K562 (cell line): Measurements from ENCODE around the gene TRIM33. TPM values are rescaled to one million over a fixed set of nuclear protein-coding genes. Genes with fewer than 3 reads are reported as not detected.

Experiments used
- ATAC-seq: fragments of 200-7000 bp; cut with Tn5 transposase; 3 replicates; pipeline ENCODE4 v1.9.1; 2020; ENCODE audit warnings: moderate library complexity
- BruUV-seq: library from RNA; stranded (reverse); fragments of 400-500 nt; replicated peaks from 2 replicates; lab custom pipeline; 2021; lab: Mats Ljungman, UMichigan
- CTCF ChIA-PET: fragments of 300-600 bp; formaldehyde crosslinking; extraction: SDS; loops from one replicate; lab custom pipeline; 2021; ENCODE audit warnings: low intra/inter-chr PET ratio; lab: Yijun Ruan, JAX
- POLR2A ChIA-PET: fragments of 300-600, 350-650 bp; sonication (Branson Sonifier 250); formaldehyde crosslinking; extraction: SDS; loops from one replicate; lab custom pipeline; 2021; ENCODE audit warnings: antibody characterized with exemption, inconsistent platforms; lab: Yijun Ruan, JAX
- DNase-seq, 4 experiments: peaks; one replicate each; pipeline versions ENCODE4 v3.0.0 to v3.0.0-alpha.2; 2011 to 2018; ENCODE audit warnings: low spot score in 3 of 4, mixed read lengths in 3 of 4; ENCODE audit errors: extremely low read depth in 1 of 4
- FAIRE-seq: peaks from 2 replicates; lab custom pipeline; 2011; peaks lifted over from hg19 to GRCh38; lab: Jason Lieb, UNC
- H2AFZ ChIP-seq: 2 replicates; pipeline ENCODE4 v1.6.0; 2011; ENCODE audit warnings: low read depth, low read length, control low read depth, inconsistent platforms
- H3K27ac ChIP-seq: fragments of 200-600 bp; 3 replicates; pipeline ENCODE4 v1.8.0; 2011; ENCODE audit warnings: low read depth, mild to moderate bottlenecking, control low read depth, inconsistent platforms, low read length, moderate library complexity, mixed read lengths; ENCODE audit errors: extremely low read depth
- H3K27me3 ChIP-seq, 2 experiments: fragments of 300-600 bp in 1 of 2; 2 replicates in 1 of 2; 3 replicates in 1 of 2; pipeline versions ENCODE4 v1.6.0 to v1.8.0; 2011; ENCODE audit warnings: inconsistent platforms in 2 of 2, low read length in 2 of 2, mild to moderate bottlenecking in 1 of 2, mixed read lengths in 1 of 2, moderate library complexity in 1 of 2; ENCODE audit not compliant: control insufficient read depth in 2 of 2, insufficient read depth in 2 of 2
- H3K36me3 ChIP-seq: fragments of 300-600 bp; 3 replicates; pipeline ENCODE4 v1.8.0; 2011; ENCODE audit warnings: mild to moderate bottlenecking, low read length, inconsistent platforms; ENCODE audit not compliant: control insufficient read depth, insufficient read depth
- H3K4me1 ChIP-seq, 2 experiments: fragments of 200-600 bp in 1 of 2; replicated peaks in 1 of 2; 2 replicates in 1 of 2; 3 replicates in 1 of 2; pipeline versions ENCODE4 v1.5.1 to v1.8.0; 2011; ENCODE audit warnings: inconsistent platforms in 2 of 2, low read length in 2 of 2, mild to moderate bottlenecking in 1 of 2, mixed read lengths in 1 of 2, moderate library complexity in 1 of 2; ENCODE audit not compliant: control insufficient read depth in 2 of 2, insufficient read depth in 2 of 2
- H3K4me2 ChIP-seq: 2 replicates; pipeline ENCODE4 v1.6.1; 2011; ENCODE audit warnings: low read length, control low read depth, inconsistent platforms, mixed read lengths; ENCODE audit not compliant: insufficient read depth
- H3K4me3 ChIP-seq: fragments of 200-600 bp; sonication (generic), shearing (Covaris generic); 2 replicates; pipeline ENCODE4 v1.5.1; 2016; ENCODE audit warnings: control low read depth, inconsistent platforms
- H3K79me2 ChIP-seq: fragments of 200-600 bp; 3 replicates; pipeline ENCODE4 v1.8.0; 2011; ENCODE audit warnings: low read length, inconsistent platforms; ENCODE audit not compliant: control insufficient read depth, insufficient read depth
- H3K9ac ChIP-seq, 2 experiments: 2 replicates each; pipeline versions ENCODE4 v1.6.0 to v1.6.1; 2011; ENCODE audit warnings: low read depth in 2 of 2, low read length in 2 of 2, control low read depth in 1 of 2, inconsistent platforms in 1 of 2, mild to moderate bottlenecking in 1 of 2, mixed read lengths in 1 of 2; ENCODE audit not compliant: insufficient read depth in 1 of 2
- H3K9me1 ChIP-seq: one replicate; pipeline ENCODE4 v1.6.0; 2011; ENCODE audit warnings: inconsistent platforms, mild to moderate bottlenecking, low read length, moderate library complexity; ENCODE audit not compliant: control insufficient read depth, insufficient read depth
- H3K9me3 ChIP-seq: replicated peaks from 2 replicates; pipeline ENCODE4 v1.5.1; 2011; ENCODE audit warnings: low read depth, low read length, inconsistent platforms; ENCODE audit not compliant: control insufficient read depth, insufficient read depth
- H4K20me1 ChIP-seq: replicated peaks from 2 replicates; pipeline ENCODE4 v1.6.1; 2011; ENCODE audit warnings: low read length, inconsistent platforms, mixed read lengths; ENCODE audit not compliant: control insufficient read depth, insufficient read depth
- ARID2 ChIP-seq: fragments of 450-650 bp; IDR thresholded peaks from 2 replicates; pipeline ENCODE4 v1.6.1; 2017; ENCODE audit warnings: antibody characterized with exemption, mild to moderate bottlenecking
- ESRRA ChIP-seq: fragments of 450-650 bp; IDR thresholded peaks from 2 replicates; pipeline ENCODE4 v1.6.1; 2014; ENCODE audit warnings: low read depth, mild to moderate bottlenecking, moderate library complexity, borderline replicate concordance
- HMBOX1 ChIP-seq: sonication (generic); IDR thresholded peaks from 2 replicates; pipeline ENCODE4 v1.6.1; 2016
- LARP7 ChIP-seq: fragments of 450-650 bp; IDR thresholded peaks from 2 replicates; pipeline ENCODE4 v1.6.1; 2016
- MLX ChIP-seq, 2 experiments: fragments of 450-650 bp in 1 of 2; sonication (generic) in 1 of 2; formaldehyde crosslinking; conservative IDR thresholded peaks; 2 replicates each; pipeline versions ENCODE4 v1.4.0 to v1.8.1; 2020 to 2022; ENCODE audit warnings: mild to moderate bottlenecking in 1 of 2, missing genetic modification reagents in 1 of 2
- PHB2 ChIP-seq: fragments of 450-650 bp; IDR thresholded peaks from 2 replicates; pipeline ENCODE4 v1.6.1; 2017; ENCODE audit warnings: low read depth
- PHF20 ChIP-seq: fragments of 450-650 bp; IDR thresholded peaks from 2 replicates; pipeline ENCODE4 v1.6.1; 2018; ENCODE audit not compliant: partially characterized antibody
- PKNOX1 ChIP-seq: fragments of 450-650 bp; IDR thresholded peaks from 2 replicates; pipeline ENCODE4 v1.6.1; 2016
- PTTG1 ChIP-seq: fragments of 450-650 bp; IDR thresholded peaks from 2 replicates; pipeline ENCODE4 v1.6.1; 2016; ENCODE audit warnings: low read depth, mild to moderate bottlenecking, missing genetic modification characterization, missing compliant biosample characterization
- RBM39 ChIP-seq: fragments of 200-400 bp; formaldehyde crosslinking; optimal IDR thresholded peaks from 2 replicates; pipeline ENCODE3; 2018; ENCODE audit warnings: low read depth, low read length
- SNRNP70 ChIP-seq: fragments of 200-400 bp; formaldehyde crosslinking; optimal IDR thresholded peaks from 2 replicates; pipeline ENCODE3; 2017; ENCODE audit warnings: low read depth, low read length
- TEAD1 ChIP-seq, 2 experiments: fragments of 450-650 bp in 1 of 2; sonication (generic) in 1 of 2; formaldehyde crosslinking; IDR thresholded peaks; 2 replicates each; pipeline versions ENCODE4 v1.4.0 to v1.8.0; 2020 to 2022; ENCODE audit warnings: mild to moderate bottlenecking in 2 of 2, missing genetic modification reagents in 1 of 2
- ZBTB5 ChIP-seq: fragments of 450-650 bp; IDR thresholded peaks from 2 replicates; pipeline ENCODE4 v1.6.1; 2017; ENCODE audit warnings: antibody characterized with exemption
- ZNF263 ChIP-seq: sonication (generic); formaldehyde crosslinking; IDR thresholded peaks from 2 replicates; pipeline ENCODE4 v1.8.0; 2022; ENCODE audit warnings: mild to moderate bottlenecking, missing genetic modification reagents, borderline replicate concordance
- ZNF764 ChIP-seq: fragments of 250-450 bp; sonication (Bioruptor Pico); IDR thresholded peaks from 2 replicates; pipeline ENCODE4 v1.4.0; 2020; ENCODE audit warnings: low read depth, mild to moderate bottlenecking, moderate library complexity
- ZNF77 ChIP-seq: fragments of 250-450 bp; sonication (Bioruptor Pico); IDR thresholded peaks from 2 replicates; pipeline ENCODE4 v1.5.0; 2020
- WGBS: fragments of 100-300 bp; shearing (Covaris generic); methylation state at CpG from one replicate; pipeline ENCODE4 v1.1.6; 2016; ENCODE audit warnings: low coverage, mixed read lengths; ENCODE audit not compliant: insufficient coverage; ENCODE audit errors: missing lambda C conversion rate; 5-methylcytosine and 5-hydroxymethylcytosine counted together
- in situ Hi-C: fragments of 300-500 bp; cut with MboI; formaldehyde crosslinking; loops from 4 replicates; pipeline ENCODE4 v1.15.0; 2018; ENCODE audit warnings: inconsistent platforms, mixed read lengths
- intact Hi-C: fragments of 100-400 bp; cut with micrococcal nuclease; formaldehyde crosslinking; loops from 2 replicates; pipeline ENCODE4 v1.14.2; 2022
- polyA plus RNA-seq, 8 experiments: library from polyadenylated mRNA; depleted of rRNA in 4 of 8; stranded (reverse) in 5 of 8; unstranded in 3 of 8; fragments of >200 nt; fragmentation: Nextera tagmentation in 2 of 8; fragmentation: Illumina TruSeq in 1 of 8; extraction: Ambion mirVana in 2 of 8; extraction: Trizol in 1 of 8; gene quantifications; 2 replicates each; pipeline versions ENCODE4 v1.2.1 to v1.2.3, GENCODE V29; 2011 to 2014; ENCODE audit warnings: inconsistent platforms in 1 of 8, missing spikeins in 1 of 8
- total RNA-seq, 7 experiments: library from RNA; depleted of rRNA in 6 of 7; stranded (reverse); fragments of >200 nt in 6 of 7; fragmentation: Illumina TruSeq in 2 of 7; extraction: Trizol in 2 of 7; gene quantifications; 2 replicates each; pipeline versions ENCODE4 v1.2.1 to v1.2.3, GENCODE V29; 2011 to 2021; ENCODE audit warnings: low replicate concordance in 1 of 7

The TRIM33 gene
- total and polyA plus RNA-seq, 9 of the 15 experiments (the other 6 are each of a cell fraction or from before 2014, with no cell fraction given): 9.3 to 58.4 (median 40.2) TPM

GRCh38 chr1:114509596-114510273, 1.3 kb downstream of the TRIM33 start:
- peaks cover 75% of the 10 kb centered on the region for H3K79me2 ChIP-seq
- H3K27ac ChIP-seq: peak overlapping the region; percentile 92
- BruUV-seq: TSS peak; percentile 58
- peak overlapping the region; percentile 95 for H3K4me2 ChIP-seq
- POLR2A ChIA-PET: interaction anchor here (0.7 to 1.4 kb wide), 7 partner anchors 9 to 194 kb away, joined by 3 to 6 read pairs (median 4); no protein-coding TSS in a partner anchor
- H3K9me1 ChIP-seq: no peaks in the 10 kb centered on the region
- FAIRE-seq (peak; percentile 11), ATAC-seq (peak; percentile 13), DNase-seq (no peak)
- H3K4me3 ChIP-seq: peak overlapping the region; percentile 86
- H3K9ac ChIP-seq: peak overlapping the region; percentile 90 to 93
- peaks cover 27% of the 10 kb centered on the region for H3K36me3 ChIP-seq
- in situ Hi-C loops (no loop called here), intact Hi-C loops (loop anchor here (5.0 kb wide), 1 partner anchor 127 kb away; no protein-coding TSS in a partner anchor)
- 0% methylated on average over 9 of the region's 9 CpGs for WGBS
- H2AFZ ChIP-seq: peak overlapping the region; percentile 54
- H3K4me1 ChIP-seq: peaks cover 30 to 41% of the 10 kb centered on the region in 2 experiments
- H4K20me1 ChIP-seq: peaks cover 36% of the 10 kb centered on the region
- no peaks in the 10 kb centered on the region for H3K27me3 ChIP-seq
- CTCF ChIA-PET: no interaction called here
- H3K9me3 ChIP-seq: no peaks in the 10 kb centered on the region
- no peak for TF ChIP-seq HMBOX1
- no peak for TF ChIP-seq SNRNP70
- TF ChIP-seq RBM39: peak; percentile 64
- peak; percentile 84 for TF ChIP-seq LARP7
- TF ChIP-seq MLX (CRISPR knock-in tag; conservative IDR thresholded peaks at IDR 0.05): no peak
- no peak for TF ChIP-seq ESRRA
- peak; percentile 41; the same call in 1 of the 2 replicates for TF ChIP-seq ZBTB5
- peak; percentile 42 for TF ChIP-seq PHF20
- no peak for TF ChIP-seq PTTG1 (tag)
- peak; percentile 40; the same call in 1 of the 2 replicates for TF ChIP-seq ARID2
- 0 out of 2 replicates have a peak, but pooled peaks have one; percentile 15 for TF ChIP-seq ZNF263 (CRISPR knock-in tag)
- TF ChIP-seq TEAD1 (CRISPR knock-in tag; IDR thresholded peaks at IDR 0.05): no peak
- TF ChIP-seq PHB2: peak; percentile 45; the same call in 1 of the 2 replicates
- TF ChIP-seq ZNF764: no peak
- TF ChIP-seq PKNOX1: peak; percentile 56
- TF ChIP-seq ZNF77: no peak
